HT-29 (cell line): ENCODE data around the gene CERS5. TPM values are rescaled to one million over a fixed set of nuclear protein-coding genes. Genes with fewer than 3 reads are reported as not detected.

Experiments used
- DNase-seq: peaks from one replicate; pipeline ENCODE4 v3.0.0-alpha.2; 2015; ENCODE audit warnings: low spot score
- total RNA-seq: library from RNA; depleted of rRNA; stranded (reverse); fragments of >200 nt; shearing (Covaris generic); gene quantifications from 2 replicates; pipeline ENCODE4 v1.2.3, GENCODE V29; 2014; rRNA removed

The CERS5 gene
- 13.9 and 20.5 TPM in 2 replicates for total RNA-seq

DNA sequence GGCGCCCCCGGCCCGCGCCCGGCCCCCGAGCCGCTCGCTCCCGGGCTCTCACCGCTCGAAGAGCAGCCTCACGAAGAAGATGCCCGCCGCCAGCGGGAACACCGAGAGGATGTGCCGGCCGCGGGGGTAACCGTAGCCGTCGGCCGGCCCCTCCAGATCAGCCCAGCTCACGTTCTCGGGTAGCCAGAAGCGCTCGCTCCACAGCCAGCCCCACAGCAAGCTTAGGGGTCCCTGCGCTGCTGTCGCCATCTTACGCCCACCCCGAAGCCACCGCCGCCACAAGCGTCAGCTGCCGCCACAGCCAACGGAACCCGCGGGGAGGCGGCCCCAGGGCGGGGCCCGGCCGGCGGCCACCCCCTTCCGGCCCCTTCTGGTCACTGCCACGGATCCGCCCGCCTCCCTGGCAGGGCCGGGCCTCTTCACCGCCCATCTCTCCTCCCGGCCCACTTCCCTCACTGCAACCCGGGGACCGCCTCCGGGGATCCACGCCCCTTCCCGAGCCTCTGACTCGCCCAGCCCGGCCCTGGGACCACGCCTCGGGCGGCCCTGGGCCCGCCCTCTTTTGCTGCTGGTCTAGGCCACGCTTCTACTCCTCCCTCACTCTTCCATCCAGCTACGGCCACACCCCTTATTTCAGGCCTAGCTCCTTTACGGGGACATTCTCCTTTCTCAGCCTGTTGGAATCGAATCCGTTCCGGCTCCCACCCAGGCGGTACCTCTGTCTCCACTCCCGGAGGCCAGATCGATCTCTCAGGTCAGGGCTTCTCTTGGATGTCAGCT, at the start of gene CERS5:
TSS of gene CERS5 (minus strand) at position 321 of the 780 bp plus-strand sequence. CDS start at position 249, 72 bp downstream.
- peak; percentile 99 for DNase-seq

DNA sequence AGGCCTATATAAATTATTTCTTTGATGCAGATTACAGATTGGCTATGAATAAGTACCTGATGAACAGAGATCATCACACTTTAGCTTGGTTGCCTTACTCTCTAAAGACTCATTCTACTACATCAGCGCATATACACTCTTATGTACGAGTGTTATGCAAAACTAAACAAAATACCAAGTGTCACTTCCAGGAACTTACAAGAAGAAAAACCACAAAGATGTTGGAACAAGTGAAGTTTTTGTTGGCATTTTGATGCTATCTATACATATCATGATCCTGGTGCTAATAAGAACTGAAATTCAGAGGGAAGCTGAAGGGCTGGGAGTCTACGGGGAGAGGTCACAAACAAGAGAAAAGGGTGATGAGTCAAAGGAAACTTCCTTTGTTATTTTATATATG, 47.9 kb upstream of the CERS5 start:
- DNase-seq = peak; percentile 47

- no peak for DNase-seq
These were observed 46.8 kb upstream of the CERS5 start for GRCh38 chr12:50214018-50214417.

- DNase-seq = no peak
These were observed 46.3 kb upstream of the CERS5 start for GRCh38 chr12:50213439-50213838.

- DNase-seq = no peak
These were observed 44.9 kb upstream of the CERS5 start for GRCh38 chr12:50212071-50212467.

- DNase-seq = no peak
These were observed 44.4 kb upstream of the CERS5 start for GRCh38 chr12:50211392-50212070.

DNA sequence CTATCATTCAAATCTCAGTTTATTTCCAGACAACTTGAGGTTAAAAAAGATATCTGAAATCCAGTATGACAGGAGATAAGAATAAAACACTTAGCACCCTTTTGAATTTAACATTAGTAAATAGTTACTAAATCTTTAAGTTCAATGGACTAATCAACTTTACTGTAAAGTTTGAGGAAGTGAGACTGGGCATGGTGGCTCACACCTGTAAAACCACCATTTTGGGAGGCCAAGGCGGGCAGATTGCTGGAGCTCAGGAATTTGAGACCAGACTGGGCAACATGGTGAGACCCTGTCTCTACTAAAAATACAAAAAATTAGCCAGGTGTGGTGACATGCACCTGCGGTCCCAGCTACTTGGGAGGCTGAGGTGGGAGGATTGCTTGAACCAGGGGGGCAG, 40.3 kb upstream of the CERS5 start:
- no peak for DNase-seq

- no peak for DNase-seq
These were observed 38.5 kb upstream of the CERS5 start for GRCh38 chr12:50205648-50206047.

DNA sequence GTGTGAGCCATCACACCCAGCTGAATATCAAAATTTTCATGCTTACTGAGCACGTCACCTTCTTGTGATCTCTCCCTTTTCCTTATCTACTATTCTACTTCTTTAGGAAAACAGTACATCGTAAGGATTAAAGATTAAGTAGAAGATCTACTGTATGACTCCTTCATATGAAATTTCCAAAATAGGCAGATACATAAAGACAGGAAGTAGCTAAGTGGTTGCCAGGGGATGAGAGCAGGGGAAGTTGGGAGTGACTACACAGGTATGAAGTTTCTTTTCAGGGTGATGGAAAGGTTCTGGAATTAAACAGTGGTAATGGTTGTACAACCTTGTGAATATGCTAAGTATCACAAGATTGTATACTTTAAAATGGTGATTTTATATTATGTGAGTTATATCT, 36.5 kb upstream of the CERS5 start:
- DNase-seq = no peak

GRCh38 chr12:50201987-50202521, 34.9 kb upstream of the CERS5 start:
- peak; percentile 91 for DNase-seq

GRCh38 chr12:50200552-50201273, 33.5 kb upstream of the CERS5 start:
- DNase-seq = no peak

GRCh38 chr12:50198829-50199228, 31.7 kb upstream of the CERS5 start:
- no peak for DNase-seq

GRCh38 chr12:50197297-50197727, 30.1 kb upstream of the CERS5 start:
- no peak for DNase-seq

GRCh38 chr12:50196537-50196936, 29.4 kb upstream of the CERS5 start:
- peak; percentile 28 for DNase-seq

DNA sequence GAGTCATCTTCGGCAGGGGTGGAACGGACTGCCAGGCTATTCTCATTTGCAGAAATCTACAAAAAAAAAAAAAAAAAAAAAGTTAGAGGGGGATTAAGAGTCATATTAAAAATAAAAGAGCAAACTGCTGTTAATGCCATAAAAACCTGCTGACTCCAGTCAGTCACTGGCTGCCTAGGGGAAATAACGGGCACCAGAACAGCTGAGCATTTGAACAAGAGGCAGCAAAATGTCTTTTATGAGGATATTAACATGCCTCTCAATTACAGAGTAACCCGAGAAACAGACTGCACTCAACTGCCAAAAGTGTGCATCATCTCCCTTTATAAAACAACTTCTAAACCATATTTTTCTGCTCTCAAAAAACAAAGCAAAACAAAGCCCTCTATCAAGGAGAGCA, 28.7 kb upstream of the CERS5 start:
- DNase-seq = no peak

DNA sequence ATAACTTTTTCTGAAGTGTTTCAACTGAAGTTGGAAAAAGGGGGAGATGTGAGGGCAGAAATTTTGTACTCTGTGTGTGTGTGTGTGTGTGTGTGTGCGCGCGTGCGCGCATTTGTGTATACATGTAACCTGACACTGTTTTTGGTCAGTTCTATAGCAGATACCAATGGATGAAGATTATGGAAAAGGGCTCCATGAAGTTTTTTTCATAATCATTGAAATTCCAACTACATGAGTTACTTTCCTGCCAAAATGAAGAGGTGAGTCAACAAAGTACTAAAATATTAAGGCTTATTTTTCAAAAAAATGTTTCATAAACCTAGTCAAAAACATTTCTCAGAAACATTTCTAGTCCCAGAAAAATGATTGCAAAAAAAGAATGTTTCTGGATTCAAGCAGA, 25.7 kb upstream of the CERS5 start:
- no peak for DNase-seq

DNA sequence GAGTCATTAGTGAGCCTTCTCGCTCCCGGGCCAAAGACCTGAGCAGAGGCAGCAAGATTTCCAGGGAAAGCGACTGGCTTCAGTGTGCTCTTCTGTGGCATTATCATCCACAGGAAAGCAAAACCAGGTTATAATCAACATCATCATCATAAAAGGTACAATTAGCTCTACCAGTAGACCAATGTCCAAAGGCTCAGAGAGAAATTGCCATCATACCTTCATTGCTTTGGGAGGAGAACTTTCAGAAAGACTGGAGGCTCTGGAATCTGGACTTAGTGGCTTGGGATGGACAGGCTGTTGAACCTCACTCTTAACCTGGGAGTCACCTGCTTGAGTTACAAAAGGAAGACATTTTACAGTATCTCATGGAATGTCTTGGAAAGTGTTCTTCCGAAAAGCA, 25.1 kb upstream of the CERS5 start:
- no peak for DNase-seq

DNA sequence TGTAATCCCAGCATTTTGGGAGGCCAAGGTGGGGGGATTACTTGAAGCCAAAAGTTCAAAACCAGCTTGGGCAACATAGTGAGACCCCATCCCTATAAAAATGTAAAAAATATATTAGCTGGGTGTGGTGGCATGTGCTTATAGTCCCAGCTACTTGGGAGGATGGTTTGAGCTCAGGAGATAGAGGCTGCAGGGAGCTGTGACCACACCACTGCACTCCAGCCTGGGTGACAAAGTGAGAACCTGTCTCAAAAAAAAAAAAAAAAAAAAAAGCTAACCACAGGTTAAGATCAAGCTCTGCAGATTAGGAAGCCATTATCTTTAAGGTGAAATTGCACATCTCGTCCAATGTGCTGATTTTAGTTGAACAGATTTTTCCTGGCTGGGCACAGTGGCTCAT, 23.7 kb upstream of the CERS5 start:
- DNase-seq = no peak

DNA sequence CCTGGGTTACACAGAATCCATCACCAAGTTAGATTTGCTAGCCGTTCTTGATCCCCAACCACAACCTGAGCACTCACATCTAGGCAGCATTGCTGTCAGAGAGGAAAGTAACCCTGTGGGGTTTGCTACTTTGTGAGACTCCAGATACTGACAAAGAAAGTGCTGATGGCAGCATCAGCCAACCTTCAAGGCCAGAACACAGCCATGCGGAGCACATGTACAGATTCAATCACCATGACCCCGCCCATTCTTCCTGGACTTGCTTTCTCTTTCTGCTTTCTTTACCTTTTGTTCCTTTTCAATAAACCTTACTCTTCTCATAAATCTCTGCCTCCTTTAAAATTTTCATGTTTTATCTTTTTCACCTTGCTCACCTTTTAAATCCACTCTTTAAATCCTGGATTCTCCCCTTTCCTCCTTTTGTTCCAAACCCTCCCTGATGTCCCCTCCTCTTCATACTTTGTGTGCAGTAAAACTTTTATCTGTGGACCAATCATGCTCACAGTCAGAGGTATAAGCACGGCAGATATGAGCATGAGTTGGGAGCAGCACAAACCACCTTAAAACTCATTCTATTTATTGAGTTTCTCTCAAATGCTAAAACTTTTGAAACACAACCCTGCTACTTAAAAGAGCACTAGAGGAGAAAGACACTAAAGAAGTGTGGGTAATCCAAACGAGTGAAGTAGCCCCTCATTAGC, 21.9 kb upstream of the CERS5 start:
- DNase-seq = no peak

DNA sequence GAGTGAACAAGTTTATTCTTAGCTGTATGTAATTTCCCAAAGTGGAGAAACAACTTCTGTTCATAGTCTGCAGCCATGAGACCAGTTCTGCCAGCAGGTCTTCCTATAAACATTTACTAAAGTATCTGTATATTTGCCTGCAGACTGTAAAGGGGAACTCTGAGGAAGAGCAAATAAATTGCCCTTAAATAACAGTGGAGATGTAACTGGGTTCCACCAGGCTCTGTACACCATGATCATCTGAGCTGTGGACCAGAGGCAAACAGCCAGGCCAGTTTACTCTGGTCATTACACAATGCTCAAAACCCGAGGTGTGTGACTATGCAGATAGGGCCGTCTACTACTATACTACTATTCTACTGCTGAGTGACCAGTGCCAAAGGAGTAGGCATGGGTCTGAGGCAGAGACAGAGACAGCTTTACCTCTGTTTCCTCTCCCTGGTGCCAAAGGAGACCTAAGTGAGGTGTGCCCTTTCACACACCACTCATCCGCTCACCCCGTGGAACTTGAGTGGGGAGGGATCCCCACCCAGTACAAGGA, 21.1 kb upstream of the CERS5 start:
- no peak for DNase-seq
